ENCODE data around the gene JPH2. TPM values are rescaled to one million over a fixed set of nuclear protein-coding genes. Genes with fewer than 3 reads are reported as not detected.

The JPH2 gene
- total and polyA plus RNA-seq, 9 donors: 0.48 to 27.4 (median 3.0) TPM

DNA sequence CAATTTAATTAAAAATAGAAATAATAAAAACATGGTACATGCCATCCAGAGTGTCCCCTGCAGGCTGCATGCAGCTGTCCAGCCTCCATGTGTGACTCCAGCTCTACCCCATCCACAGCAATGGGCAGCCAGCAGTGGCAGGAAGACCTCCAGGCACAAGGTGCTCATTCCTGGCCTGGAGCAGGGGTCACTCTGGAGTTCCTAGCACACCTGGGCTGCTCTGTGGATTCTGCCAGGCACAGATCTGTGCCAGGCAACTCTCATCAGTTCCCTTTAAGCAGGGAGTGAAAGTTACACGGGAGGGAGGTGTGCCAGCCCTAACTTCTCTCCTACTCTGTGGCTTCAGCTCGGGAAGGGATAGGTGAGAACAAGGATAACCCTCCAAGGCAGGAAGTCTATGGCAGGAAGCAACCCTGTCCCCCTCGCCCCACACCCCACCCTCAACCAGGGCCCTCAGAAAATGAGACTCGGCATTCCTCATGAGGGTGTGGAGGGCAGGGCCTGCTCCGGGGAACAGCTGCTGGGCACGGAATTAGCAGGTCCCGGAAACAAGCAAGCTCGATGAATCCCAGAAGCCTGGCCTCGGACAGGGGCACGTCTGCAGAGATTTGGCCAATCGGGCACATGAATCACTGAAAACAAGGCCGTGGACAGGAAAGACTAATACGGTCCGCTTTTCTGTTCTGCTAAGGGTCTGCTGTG, 10.0 kb downstream of the JPH2 start:
- Histone ChIP-seq H3K27ac (no peak overlapping the region), H3K4me1 (ENCODE audit: insufficient read depth) (no peaks in the 10 kb centered on the region), H3K9me3 (no peaks in the 10 kb centered on the region), H3K4me3 (no peak overlapping the region), H3K36me3 (no peaks in the 10 kb centered on the region), H3K27me3 (no peaks in the 10 kb centered on the region)
- WGBS, 3 donors: 51 to 60% (median 58%) methylated on average over 14 of the region's 14 CpGs
- no peak for DNase-seq
- intact Hi-C loops (cut with DNase I): no loop called here
- TF ChIP-seq EP300 (IDR thresholded peaks at IDR 0.05): no peak
- TF ChIP-seq, protein P1, sequence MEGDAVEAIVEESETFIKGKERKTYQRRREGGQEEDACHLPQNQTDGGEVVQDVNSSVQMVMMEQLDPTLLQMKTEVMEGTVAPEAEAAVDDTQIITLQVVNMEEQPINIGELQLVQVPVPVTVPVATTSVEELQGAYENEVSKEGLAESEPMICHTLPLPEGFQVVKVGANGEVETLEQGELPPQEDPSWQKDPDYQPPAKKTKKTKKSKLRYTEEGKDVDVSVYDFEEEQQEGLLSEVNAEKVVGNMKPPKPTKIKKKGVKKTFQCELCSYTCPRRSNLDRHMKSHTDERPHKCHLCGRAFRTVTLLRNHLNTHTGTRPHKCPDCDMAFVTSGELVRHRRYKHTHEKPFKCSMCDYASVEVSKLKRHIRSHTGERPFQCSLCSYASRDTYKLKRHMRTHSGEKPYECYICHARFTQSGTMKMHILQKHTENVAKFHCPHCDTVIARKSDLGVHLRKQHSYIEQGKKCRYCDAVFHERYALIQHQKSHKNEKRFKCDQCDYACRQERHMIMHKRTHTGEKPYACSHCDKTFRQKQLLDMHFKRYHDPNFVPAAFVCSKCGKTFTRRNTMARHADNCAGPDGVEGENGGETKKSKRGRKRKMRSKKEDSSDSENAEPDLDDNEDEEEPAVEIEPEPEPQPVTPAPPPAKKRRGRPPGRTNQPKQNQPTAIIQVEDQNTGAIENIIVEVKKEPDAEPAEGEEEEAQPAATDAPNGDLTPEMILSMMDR (IDR thresholded peaks at IDR 0.05): no peak
- no peak for TF ChIP-seq POLR2A (IDR thresholded peaks at IDR 0.05)

DNA sequence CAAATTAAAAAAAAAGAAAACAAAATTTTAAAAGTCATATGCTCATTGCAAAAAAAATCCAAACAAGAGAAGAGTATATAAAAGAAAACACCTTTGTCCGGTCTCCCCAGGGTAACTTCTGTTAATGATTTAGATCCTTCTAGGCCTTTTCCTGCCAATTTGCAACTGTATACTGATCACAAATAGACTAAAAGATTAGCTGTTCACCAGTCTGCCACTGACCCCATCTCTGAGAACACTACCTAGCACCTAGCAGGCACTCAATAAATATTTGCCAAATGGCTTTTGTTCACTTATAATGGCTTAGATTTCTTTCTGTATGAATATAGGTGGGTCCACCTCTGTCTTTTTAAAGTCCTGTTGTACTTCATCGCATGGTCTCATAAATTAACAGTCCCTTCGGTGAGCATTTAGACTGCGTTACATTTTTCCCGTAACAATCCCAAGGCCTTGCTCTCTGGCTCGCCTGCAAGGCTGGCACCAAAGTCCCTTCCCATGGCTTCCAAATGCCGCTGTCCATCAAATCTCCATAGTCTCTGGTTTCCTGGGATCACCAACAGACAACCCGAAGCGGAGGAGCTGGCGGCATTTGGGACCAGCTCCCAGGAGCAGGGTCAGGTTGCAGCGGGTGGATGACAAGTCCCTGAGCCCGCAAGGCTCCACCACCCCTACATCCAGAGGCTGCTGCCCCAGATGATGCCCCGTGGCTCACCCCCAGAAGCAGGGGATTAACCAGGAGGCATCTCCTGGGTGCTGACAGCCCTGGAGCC, 11.8 kb downstream of the JPH2 start:
- Histone ChIP-seq H3K27ac (no peak overlapping the region), H3K27me3 (no peaks in the 10 kb centered on the region), H3K9me3 (no peaks in the 10 kb centered on the region), H3K4me1 (ENCODE audit: insufficient read depth) (no peaks in the 10 kb centered on the region), H3K4me3 (no peak overlapping the region), H3K36me3 (no peaks in the 10 kb centered on the region)
- 89 to 90% (median 90%) methylated on average over 13 of the region's 13 CpGs for WGBS, 3 donors
- no peak for TF ChIP-seq POLR2A (IDR thresholded peaks at IDR 0.05)
- TF ChIP-seq, protein P1 (IDR thresholded peaks at IDR 0.05): no peak
- TF ChIP-seq EP300 (IDR thresholded peaks at IDR 0.05): no peak
- intact Hi-C loops (cut with DNase I): no loop called here
- no peak for DNase-seq

DNA sequence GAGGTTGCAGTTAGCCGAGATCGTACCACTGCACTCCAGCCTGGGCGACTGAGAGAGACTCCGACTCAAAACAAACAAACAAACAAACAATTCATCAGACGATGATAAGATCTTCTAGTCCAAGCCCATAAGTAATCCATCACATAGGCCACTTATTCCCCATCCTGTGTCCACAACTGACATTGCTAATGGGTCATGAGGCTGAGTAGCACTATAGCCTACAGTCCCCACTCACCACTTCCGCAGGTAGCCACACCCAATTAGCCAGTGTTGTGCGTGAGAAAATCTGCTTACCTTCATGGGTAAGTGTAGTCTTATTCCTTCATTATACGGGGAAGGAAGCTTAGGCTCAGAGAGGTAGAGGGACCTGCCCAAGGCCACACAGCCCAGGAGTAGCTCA, 13.1 kb downstream of the JPH2 start:
- Histone ChIP-seq H3K4me3 (no peak overlapping the region), H3K27me3 (no peaks in the 10 kb centered on the region), H3K4me1 (ENCODE audit: insufficient read depth) (no peaks in the 10 kb centered on the region), H3K36me3 (no peaks in the 10 kb centered on the region), H3K27ac (no peak overlapping the region), H3K9me3 (no peaks in the 10 kb centered on the region)
- 67 to 85% (median 79%) methylated on average over 8 of the region's 8 CpGs for WGBS, 3 donors
- TF ChIP-seq EP300 (IDR thresholded peaks at IDR 0.05): no peak
- TF ChIP-seq, protein P1 (IDR thresholded peaks at IDR 0.05): no peak
- no peak for TF ChIP-seq POLR2A (IDR thresholded peaks at IDR 0.05)
- intact Hi-C loops (cut with DNase I): no loop called here
- DNase-seq: no peak

DNA sequence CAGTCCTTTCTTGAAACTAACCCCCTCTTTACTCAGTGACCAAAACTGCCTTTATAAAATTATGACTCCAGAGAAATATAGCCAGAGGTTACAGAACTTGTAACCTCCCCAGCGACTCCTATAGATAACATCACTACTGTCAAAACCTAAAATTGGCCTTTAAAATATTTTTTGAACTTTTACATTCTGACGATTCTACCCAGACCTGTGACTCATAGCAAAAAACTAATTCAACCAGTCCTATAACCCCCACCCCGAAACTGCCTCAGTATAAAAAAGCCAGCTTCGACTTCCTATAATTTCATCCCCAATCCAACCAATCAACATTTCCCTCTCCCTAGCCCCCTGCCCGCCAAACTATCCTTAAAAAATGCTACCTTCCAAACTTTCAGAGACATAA, 13.9 kb downstream of the JPH2 start:
- no peak for DNase-seq

More for the DNA sequence above, 13.9 kb downstream of the JPH2 start:
- no peaks in the 10 kb centered on the region for H3K9me3 ChIP-seq
- H3K4me3 ChIP-seq: no peak overlapping the region
- no peak overlapping the region for H3K27ac ChIP-seq
- TF ChIP-seq POLR2A (IDR thresholded peaks at IDR 0.05) (no peak), EP300 (IDR thresholded peaks at IDR 0.05) (no peak)
- TF ChIP-seq, protein P1 (IDR thresholded peaks at IDR 0.05): no peak
- intact Hi-C loops (cut with DNase I): no loop called here
- no peaks in the 10 kb centered on the region for H3K27me3 ChIP-seq
- no peaks in the 10 kb centered on the region for H3K36me3 ChIP-seq
- H3K4me1 ChIP-seq (ENCODE audit: insufficient read depth): no peaks in the 10 kb centered on the region
- 47 to 58% (median 58%) methylated on average over 5 of the region's 5 CpGs for WGBS, 3 donors
